SK-N-SH treated with all-trans-retinoic acid at 6 μM for 48 hours (cell line): ENCODE results near the gene UBR1.
"Not testable (repeated sequence)": the region's sequence is repeated elsewhere in the genome, so short reads cannot be mapped to it uniquely, and the experiment has no call there.

Experiments used
- ATAC-seq: fragments of 200-7000 bp; cut with Tn5 transposase; 3 replicates; pipeline ENCODE4 v1.9.1; 2020; ENCODE audit warnings: mild to moderate bottlenecking, moderate library complexity
- ARNTL ChIP-seq: fragments of 450-650 bp; formaldehyde crosslinking; IDR thresholded peaks from 2 replicates; pipeline ENCODE4 v1.5.0; 2020; ENCODE audit warnings: low read depth, mild to moderate bottlenecking, moderate library complexity, borderline replicate concordance
- BACH2 ChIP-seq: fragments of 250-450 bp; sonication (Bioruptor Pico); IDR thresholded peaks from 2 replicates; pipeline ENCODE4 v1.9.0; 2021; ENCODE audit warnings: mild to moderate bottlenecking, borderline replicate concordance
- CREB5 ChIP-seq: fragments of 250-450 bp; sonication (Bioruptor Pico); IDR thresholded peaks from 2 replicates; pipeline ENCODE4 v1.5.1; 2020; ENCODE audit warnings: low read depth, mild to moderate bottlenecking, moderate library complexity
- CSDC2 ChIP-seq: fragments of 250-450 bp; sonication (Bioruptor Pico); IDR thresholded peaks from 2 replicates; pipeline ENCODE4 v1.5.0; 2020; ENCODE audit warnings: mild to moderate bottlenecking, moderate library complexity
- CSRNP3 ChIP-seq: fragments of 250-450 bp; sonication (Bioruptor Pico); IDR thresholded peaks from 2 replicates; pipeline ENCODE4 v1.5.1; 2021; ENCODE audit warnings: mild to moderate bottlenecking, moderate library complexity
- ESRRG ChIP-seq: fragments of 250-450 bp; sonication (Bioruptor Pico); IDR thresholded peaks from 2 replicates; pipeline ENCODE4 v1.6.1; 2021; ENCODE audit warnings: mild to moderate bottlenecking
- GLIS3 ChIP-seq: fragments of 250-450 bp; sonication (Bioruptor Pico); IDR thresholded peaks from 2 replicates; pipeline ENCODE4 v1.5.0; 2020; ENCODE audit warnings: mild to moderate bottlenecking, moderate library complexity
- ISL1 ChIP-seq: fragments of 250-450 bp; sonication (Bioruptor Pico); IDR thresholded peaks from 2 replicates; pipeline ENCODE4 v2.1.2; 2022; ENCODE audit warnings: mild to moderate bottlenecking, moderate library complexity
- PATZ1 ChIP-seq: fragments of 250-450 bp; sonication (Bioruptor Pico); IDR thresholded peaks from 2 replicates; pipeline ENCODE4 v1.8.0; 2020; ENCODE audit warnings: mild to moderate bottlenecking, moderate library complexity, borderline replicate concordance
- PPARA ChIP-seq: fragments of 250-450 bp; sonication (Bioruptor Pico); IDR thresholded peaks from 2 replicates; pipeline ENCODE4 v1.5.0; 2020; ENCODE audit warnings: mild to moderate bottlenecking, borderline replicate concordance
- RARB ChIP-seq: fragments of 250-450 bp; sonication (Bioruptor Pico); IDR thresholded peaks from 2 replicates; pipeline ENCODE4 v1.8.0; 2021; ENCODE audit warnings: mild to moderate bottlenecking, moderate library complexity
- SNAI2 ChIP-seq: fragments of 250-450 bp; sonication (Bioruptor Pico); IDR thresholded peaks from 2 replicates; pipeline ENCODE4 v1.5.0; 2020; ENCODE audit warnings: mild to moderate bottlenecking, moderate library complexity
- TCF4 ChIP-seq: fragments of 250-450 bp; sonication (Bioruptor Pico); IDR thresholded peaks from 2 replicates; pipeline ENCODE4 v1.8.0; 2021; ENCODE audit warnings: mild to moderate bottlenecking, moderate library complexity, borderline replicate concordance
- TOX ChIP-seq: fragments of 250-450 bp; sonication (Bioruptor Pico); IDR thresholded peaks from 2 replicates; pipeline ENCODE4 v1.8.0; 2021; ENCODE audit warnings: mild to moderate bottlenecking, moderate library complexity, borderline replicate concordance
- TSHZ2 ChIP-seq: fragments of 250-450 bp; sonication (Bioruptor Pico); IDR thresholded peaks from 2 replicates; pipeline ENCODE4 v1.5.0; 2020; ENCODE audit warnings: mild to moderate bottlenecking, moderate library complexity
- ZC3H10 ChIP-seq: fragments of 250-450 bp; sonication (Bioruptor Pico); IDR thresholded peaks from 2 replicates; pipeline ENCODE4 v1.5.1; 2021; ENCODE audit warnings: mild to moderate bottlenecking, moderate library complexity
- ZFP3 ChIP-seq: fragments of 250-450 bp; sonication (Bioruptor Pico); IDR thresholded peaks from 2 replicates; pipeline ENCODE4 v1.5.0; 2020; ENCODE audit warnings: mild to moderate bottlenecking, moderate library complexity
- ZNF565 ChIP-seq: fragments of 450-650 bp; formaldehyde crosslinking; conservative IDR thresholded peaks from 2 replicates; pipeline ENCODE4 v1.5.0; 2020; ENCODE audit warnings: low read depth, mild to moderate bottlenecking, moderate library complexity
- ZNF70 ChIP-seq: fragments of 450-650 bp; formaldehyde crosslinking; IDR thresholded peaks from 2 replicates; pipeline ENCODE4 v1.5.0; 2020; ENCODE audit warnings: mild to moderate bottlenecking, moderate library complexity
- ZNF8 ChIP-seq: fragments of 450-650 bp; formaldehyde crosslinking; IDR thresholded peaks from 2 replicates; pipeline ENCODE4 v1.5.0; 2020; ENCODE audit warnings: mild to moderate bottlenecking, moderate library complexity

Gene UBR1

GRCh38 chr15:43042885-43043284 lies 63.0 kb downstream of the UBR1 start:
- TF ChIP-seq CSRNP3 (CRISPR knock-in tag) (no peak), ESRRG (CRISPR knock-in tag) (no peak), ZC3H10 (CRISPR knock-in tag) (no peak), BACH2 (CRISPR knock-in tag) (no peak), ZFP3 (CRISPR knock-in tag) (no peak), TCF4 (no peak), ISL1 (CRISPR knock-in tag) (no peak), ARNTL (CRISPR knock-in tag) (no peak), RARB (CRISPR knock-in tag) (no peak), PPARA (CRISPR knock-in tag) (no peak), PATZ1 (CRISPR knock-in tag) (no peak), TSHZ2 (CRISPR knock-in tag) (no peak), ZNF8 (CRISPR knock-in tag) (no peak), GLIS3 (no peak), SNAI2 (CRISPR knock-in tag) (no peak), ZNF70 (CRISPR knock-in tag) (no peak), CSDC2 (CRISPR knock-in tag) (no peak), ZNF565 (CRISPR knock-in tag) (no peak), TOX (CRISPR knock-in tag) (no peak)
- no peak for ATAC-seq

GRCh38 chr15:43041085-43041484 lies 64.8 kb downstream of the UBR1 start:
- ATAC-seq: not testable (repeated sequence)

GRCh38 chr15:43035240-43035639 lies 70.6 kb downstream of the UBR1 start:
- not testable (repeated sequence) for ATAC-seq

GRCh38 chr15:43029476-43029875 lies 76.4 kb downstream of the UBR1 start:
- ATAC-seq: no peak
- no peak for TF ChIP-seq TOX (CRISPR knock-in tag)
- TF ChIP-seq ZNF565 (CRISPR knock-in tag): no peak

- no peak for ATAC-seq
- no peak for TF ChIP-seq CREB5 (CRISPR knock-in tag)
- no peak for TF ChIP-seq ESRRG (CRISPR knock-in tag)
- TF ChIP-seq SNAI2 (CRISPR knock-in tag): no peak
- TF ChIP-seq PPARA (CRISPR knock-in tag): no peak
- TF ChIP-seq PATZ1 (CRISPR knock-in tag): no peak
- no peak for TF ChIP-seq ZNF8 (CRISPR knock-in tag)
- TF ChIP-seq CSDC2 (CRISPR knock-in tag): no peak
- no peak for TF ChIP-seq CSRNP3 (CRISPR knock-in tag)
- TF ChIP-seq TSHZ2 (CRISPR knock-in tag): no peak
- TF ChIP-seq GLIS3: no peak
- no peak for TF ChIP-seq ISL1 (CRISPR knock-in tag)
Measured at GRCh38 chr15:43025150-43025549, 80.7 kb downstream of the UBR1 start.
